ENCODE data around the gene DACT2.

Gene DACT2

GRCh38 chr6:168301648-168302398, 17.8 kb downstream of the DACT2 start:
- POLR2A ChIA-PET (ENCODE audit: low non-redundant PET) = no interaction called here
- TF ChIP-seq CTCF (conservative IDR thresholded peaks at IDR 0.05; ENCODE audit: low read depth) = no peak
- CTCF ChIA-PET = no interaction called here
- H3K27ac ChIP-seq = no peak overlapping the region
- DNase-seq (ENCODE audit: low spot score) = no peak

GRCh38 chr6:168300975-168301647, 18.5 kb downstream of the DACT2 start:
- ChIA-PET CTCF (interaction anchor here (0.7 kb wide), 1 partner anchor 25 kb away, joined by 3 read pairs; no protein-coding TSS in a partner anchor), POLR2A (ENCODE audit: low non-redundant PET) (no interaction called here)
- no peak for TF ChIP-seq CTCF (conservative IDR thresholded peaks at IDR 0.05; ENCODE audit: low read depth)
- no peak for DNase-seq (ENCODE audit: low spot score)
- no peak overlapping the region for H3K27ac ChIP-seq

- no peak for DNase-seq (ENCODE audit: low spot score)
- no peak overlapping the region for H3K27ac ChIP-seq
- ChIA-PET CTCF (interaction anchor here (0.7 kb wide), 1 partner anchor 26 kb away, joined by 3 read pairs; no protein-coding TSS in a partner anchor), POLR2A (ENCODE audit: low non-redundant PET) (no interaction called here)
- no peak for TF ChIP-seq CTCF (conservative IDR thresholded peaks at IDR 0.05; ENCODE audit: low read depth)
Observed at GRCh38 chr6:168299541-168300511, 19.8 kb downstream of the DACT2 start.

GRCh38 chr6:168297643-168298042, 21.9 kb downstream of the DACT2 start:
- no peak overlapping the region for H3K27ac ChIP-seq
- POLR2A ChIA-PET (ENCODE audit: low non-redundant PET) = no interaction called here
- DNase-seq (ENCODE audit: low spot score) = no peak
- no peak for TF ChIP-seq CTCF (conservative IDR thresholded peaks at IDR 0.05; ENCODE audit: low read depth)
- CTCF ChIA-PET = interaction anchor here (0.6 kb wide), 1 partner anchor 79 kb away, joined by 3 read pairs; no protein-coding TSS in a partner anchor

- no peak for DNase-seq (ENCODE audit: low spot score)
- POLR2A ChIA-PET (ENCODE audit: low non-redundant PET) = no interaction called here
- H3K27ac ChIP-seq = no peak overlapping the region
- CTCF ChIA-PET = no interaction called here
- no peak for TF ChIP-seq CTCF (conservative IDR thresholded peaks at IDR 0.05; ENCODE audit: low read depth)
Observed at GRCh38 chr6:168294901-168295300, 24.7 kb downstream of the DACT2 start.
